HCT116 (cell line): ENCODE measurements around the gene ZNF785. TPM values are rescaled to one million over a fixed set of nuclear protein-coding genes. Genes with fewer than 3 reads are reported as not detected.
"Not testable (repeated sequence)": the region's sequence is repeated elsewhere in the genome, so short reads cannot be mapped to it uniquely, and the experiment has no call there.

ENCODE experiments used
- ATAC-seq: fragments of 200-7000 bp; cut with Tn5 transposase; 2 replicates; pipeline ENCODE4 v1.9.1; 2020; ENCODE audit warnings: mild to moderate bottlenecking, moderate library complexity
- BruUV-seq: library from RNA; stranded (reverse); fragments of 400-500 nt; replicated peaks from 2 replicates; lab custom pipeline; 2021; lab: Mats Ljungman, UMichigan
- CTCF ChIA-PET: fragments of 300-600 bp; sonication (Branson Sonifier 250); formaldehyde crosslinking; loops from one replicate; lab custom pipeline; 2021; ENCODE audit warnings: antibody characterized with exemption; lab: Charles Lee
- POLR2A ChIA-PET: fragments of 300-600, 350-600 bp; sonication (Branson Sonifier 250); formaldehyde crosslinking; loops from one replicate; lab custom pipeline; 2021; ENCODE audit warnings: antibody characterized with exemption; lab: Charles Lee
- RAD21 ChIA-PET, 2 experiments: fragments of 300-600 bp; sonication (Branson Sonifier 250); formaldehyde crosslinking; loops; one replicate each; lab custom pipeline; 2023; ENCODE audit warnings: low total read pairs in 2 of 2; ENCODE audit not compliant: uncharacterized antibody in 2 of 2, unreplicated experiment in 2 of 2, low non-redundant PET in 1 of 2; lab: Charles Lee
- DNase-seq: peaks from one replicate; pipeline ENCODE4 v3.0.0-alpha.2; 2010; ENCODE audit warnings: low read depth, low spot score
- H2AFZ ChIP-seq: fragments of 200-600 bp; shearing (Covaris generic), sonication (generic); 2 replicates; pipeline ENCODE4 v1.6.1; 2017; ENCODE audit warnings: low read depth, mixed run types, mixed read lengths, antibody characterized with exemption, low read length; ENCODE audit not compliant: poor library complexity, severe bottlenecking
- H3K27ac ChIP-seq: 2 replicates; pipeline ENCODE4 v1.5.1; 2012; ENCODE audit warnings: low read depth, low read length
- H3K27me3 ChIP-seq: fragments of 200-600 bp; sonication (generic); 2 replicates; pipeline ENCODE4 v1.6.1; 2016; ENCODE audit warnings: mixed run types, low read length, mixed read lengths; ENCODE audit not compliant: insufficient read depth
- H3K36me3 ChIP-seq, 2 experiments: fragments of 200-500 bp in 1 of 2; fragments of 200-600 bp in 1 of 2; sonication (Bioruptor generic) in 1 of 2; sonication (generic) in 1 of 2; 2 replicates each; pipeline versions ENCODE4 v1.5.1 to v1.6.1; 2014 to 2016; ENCODE audit warnings: low read length in 2 of 2, inconsistent platforms in 1 of 2, mixed read lengths in 1 of 2, mixed run types in 1 of 2; ENCODE audit not compliant: insufficient read depth in 2 of 2, control insufficient read depth in 1 of 2
- H3K4me1 ChIP-seq, 2 experiments: fragments of 200-600 bp in 1 of 2; sonication (generic) in 1 of 2; 2 replicates each; pipeline versions ENCODE4 v1.5.1 to v1.6.1; 2012 to 2017; ENCODE audit warnings: low read length in 2 of 2, inconsistent platforms in 1 of 2, mild to moderate bottlenecking in 1 of 2, mixed read lengths in 1 of 2, mixed run types in 1 of 2, moderate library complexity in 1 of 2; ENCODE audit not compliant: insufficient read depth in 2 of 2, control insufficient read depth in 1 of 2
- H3K4me2 ChIP-seq: fragments of 200-600 bp; sonication (generic); 2 replicates; pipeline ENCODE4 v1.6.1; 2017; ENCODE audit warnings: mixed run types, low read length, mixed read lengths
- H3K4me3 ChIP-seq, 2 experiments: fragments of 200-600 bp in 1 of 2; sonication (generic) in 1 of 2; replicated peaks in 1 of 2; 2 replicates each; pipeline ENCODE4 v1.5.1; 2011 to 2016; ENCODE audit warnings: low read length in 2 of 2, control low read depth in 1 of 2, low read depth in 1 of 2, mild to moderate bottlenecking in 1 of 2, mixed read lengths in 1 of 2, mixed run types in 1 of 2
- H3K79me2 ChIP-seq: fragments of 200-600 bp; sonication (generic); 2 replicates; pipeline ENCODE4 v1.6.1; 2017; ENCODE audit warnings: mild to moderate bottlenecking, mixed run types, low read length, moderate library complexity, mixed read lengths; ENCODE audit not compliant: insufficient read depth
- H3K9ac ChIP-seq: fragments of 200-600 bp; sonication (generic); 2 replicates; pipeline ENCODE4 v1.6.1; 2016; ENCODE audit warnings: low read length, mixed read lengths
- H3K9me2 ChIP-seq: fragments of 200-600 bp; sonication (generic), shearing (Covaris generic); 2 replicates; pipeline ENCODE4 v1.6.1; 2017; ENCODE audit warnings: mixed run types, mild to moderate bottlenecking, moderate library complexity; ENCODE audit not compliant: insufficient read depth
- H3K9me3 ChIP-seq, 2 experiments: fragments of 200-500 bp in 1 of 2; fragments of 200-600 bp in 1 of 2; sonication (Bioruptor generic) in 1 of 2; sonication (generic) in 1 of 2; 2 replicates each; pipeline ENCODE4 v1.6.1; 2014 to 2017; ENCODE audit warnings: low read length in 2 of 2, mixed read lengths in 2 of 2, inconsistent platforms in 1 of 2, low read depth in 1 of 2, mild to moderate bottlenecking in 1 of 2, mixed run types in 1 of 2, moderate library complexity in 1 of 2; ENCODE audit not compliant: control insufficient read depth in 1 of 2, insufficient read depth in 1 of 2
- H4K20me1 ChIP-seq: fragments of 200-600 bp; sonication (generic), shearing (Covaris generic); 2 replicates; pipeline ENCODE4 v1.6.1; 2017; ENCODE audit warnings: mixed run types, mild to moderate bottlenecking, moderate library complexity; ENCODE audit not compliant: insufficient read depth
- ELF1 ChIP-seq: IDR thresholded peaks from 2 replicates; pipeline ENCODE4 v1.6.1; 2012; ENCODE audit warnings: low read depth, borderline replicate concordance
- ZNF274 ChIP-seq: fragments of 200-500 bp; sonication (Bioruptor generic); IDR thresholded peaks from 2 replicates; pipeline ENCODE4 v1.6.1; 2014; ENCODE audit warnings: mild to moderate bottlenecking, low read depth, low read length, inconsistent platforms
- intact Hi-C: fragments of 100-400 bp; cut with micrococcal nuclease; formaldehyde crosslinking; loops from 2 replicates; pipeline ENCODE4 v1.10.0; 2022
- total RNA-seq: library from RNA; stranded (reverse); gene quantifications from one replicate; pipeline ENCODE4 v1.2.1, GENCODE V29; 2021; ENCODE audit not compliant: unreplicated experiment

Gene ZNF785
- total RNA-seq, 1 experiment from 2014 or later: 0.15 TPM

DNA sequence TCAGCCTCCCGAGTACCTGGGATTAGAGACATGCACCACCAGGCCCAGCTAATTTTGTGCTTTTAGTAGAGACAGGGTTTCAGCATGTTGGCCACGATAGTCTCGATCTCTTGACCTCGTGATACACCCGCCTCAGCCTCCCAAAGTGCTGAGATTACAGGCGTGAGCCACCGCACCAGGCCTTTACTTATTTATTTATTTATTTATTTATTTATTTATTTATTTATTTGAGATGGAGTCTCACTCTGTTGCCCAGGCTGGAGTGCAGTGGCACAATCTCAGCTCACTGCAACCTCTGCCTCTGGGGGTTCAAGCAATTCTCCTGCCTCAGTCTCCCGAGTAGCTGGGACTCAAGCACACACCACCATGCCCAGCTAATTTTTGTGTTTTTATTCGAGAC is 5.4 kb upstream of the ZNF785 start:
- DNase-seq, ATAC-seq, RAD21 ChIA-PET, H3K9me3 ChIP-seq, H3K27me3 ChIP-seq, POLR2A ChIA-PET, H2AFZ ChIP-seq, H3K9ac ChIP-seq, H3K4me1 ChIP-seq, H3K9me2 ChIP-seq, intact Hi-C loops, BruUV-seq, H3K4me2 ChIP-seq, CTCF ChIA-PET, H3K79me2 ChIP-seq, H3K27ac ChIP-seq, H4K20me1 ChIP-seq, H3K4me3 ChIP-seq, H3K36me3 ChIP-seq: not testable (repeated sequence)

DNA sequence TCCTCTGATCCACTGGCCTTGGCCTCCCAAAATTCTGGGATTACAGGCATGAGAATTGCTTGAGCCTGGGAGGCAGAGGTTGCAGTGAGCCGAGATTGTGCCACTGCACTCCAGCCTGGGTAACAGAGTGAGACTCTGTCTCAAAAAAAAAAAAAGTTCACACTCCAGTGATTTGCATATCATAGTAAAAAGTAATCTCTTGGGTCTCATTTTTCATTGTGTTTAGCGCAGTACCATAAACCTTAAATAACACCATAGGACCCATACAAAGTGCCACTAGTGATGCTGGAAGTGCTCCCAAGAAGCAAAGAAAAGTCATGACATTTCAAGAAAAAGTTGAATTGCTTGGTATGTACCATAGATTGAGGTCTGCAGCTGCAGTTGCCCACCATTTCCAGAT is 4.1 kb upstream of the ZNF785 start:
- POLR2A ChIA-PET, H3K27me3 ChIP-seq, H3K4me2 ChIP-seq, H3K9me3 ChIP-seq, intact Hi-C loops, H3K4me3 ChIP-seq, H3K4me1 ChIP-seq, RAD21 ChIA-PET, H3K36me3 ChIP-seq, CTCF ChIA-PET, H3K9ac ChIP-seq, ATAC-seq, H3K9me2 ChIP-seq, H3K27ac ChIP-seq, DNase-seq, BruUV-seq, H3K79me2 ChIP-seq, H4K20me1 ChIP-seq, H2AFZ ChIP-seq: not testable (repeated sequence)

DNA sequence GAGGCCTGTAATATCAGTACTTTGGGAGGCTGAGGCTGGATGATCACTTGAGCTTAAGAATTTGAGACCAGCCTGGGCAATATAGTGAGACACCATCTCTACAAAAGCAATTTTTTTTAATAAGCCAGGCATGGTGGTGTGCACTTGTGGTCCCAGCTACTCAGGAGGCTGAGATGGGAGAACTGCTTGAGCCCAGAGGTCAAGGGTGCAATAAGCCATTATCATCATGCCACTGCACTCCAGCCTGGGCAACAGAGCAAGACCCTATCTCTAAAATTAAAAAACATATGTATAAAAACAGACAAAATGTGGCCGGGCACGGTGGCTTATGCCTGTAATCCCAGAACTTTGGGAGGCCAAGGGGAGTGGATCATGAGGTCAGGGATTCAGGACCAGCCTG is 3.2 kb upstream of the ZNF785 start:
- ChIA-PET POLR2A (no interaction called here), CTCF (no interaction called here), RAD21 (no interaction called here)
- H3K9me2 ChIP-seq: no peaks in the 10 kb centered on the region
- no peak overlapping the region for H3K4me2 ChIP-seq
- no peaks in the 10 kb centered on the region for H3K9me3 ChIP-seq
- no peaks in the 10 kb centered on the region for H3K4me1 ChIP-seq
- DNase-seq: no peak
- intact Hi-C loops: no loop called here
- ATAC-seq: no peak
- no TSS peak for BruUV-seq
- no peaks in the 10 kb centered on the region for H3K79me2 ChIP-seq
- TF ChIP-seq ZNF274: no peak
- no peak for TF ChIP-seq ELF1
- H3K36me3 ChIP-seq: no peaks in the 10 kb centered on the region
- H3K4me3 ChIP-seq: no peak overlapping the region
- no peaks in the 10 kb centered on the region for H4K20me1 ChIP-seq
- H3K27me3 ChIP-seq: no peaks in the 10 kb centered on the region
- H3K9ac ChIP-seq: no peak overlapping the region
- no peak overlapping the region for H3K27ac ChIP-seq
- H2AFZ ChIP-seq: no peak overlapping the region
